ENCODE data around the gene SYNE3.
A peak's percentile ranks its signal among the peaks of the same experiment; 100 is the strongest.

The SYNE3 gene

DNA sequence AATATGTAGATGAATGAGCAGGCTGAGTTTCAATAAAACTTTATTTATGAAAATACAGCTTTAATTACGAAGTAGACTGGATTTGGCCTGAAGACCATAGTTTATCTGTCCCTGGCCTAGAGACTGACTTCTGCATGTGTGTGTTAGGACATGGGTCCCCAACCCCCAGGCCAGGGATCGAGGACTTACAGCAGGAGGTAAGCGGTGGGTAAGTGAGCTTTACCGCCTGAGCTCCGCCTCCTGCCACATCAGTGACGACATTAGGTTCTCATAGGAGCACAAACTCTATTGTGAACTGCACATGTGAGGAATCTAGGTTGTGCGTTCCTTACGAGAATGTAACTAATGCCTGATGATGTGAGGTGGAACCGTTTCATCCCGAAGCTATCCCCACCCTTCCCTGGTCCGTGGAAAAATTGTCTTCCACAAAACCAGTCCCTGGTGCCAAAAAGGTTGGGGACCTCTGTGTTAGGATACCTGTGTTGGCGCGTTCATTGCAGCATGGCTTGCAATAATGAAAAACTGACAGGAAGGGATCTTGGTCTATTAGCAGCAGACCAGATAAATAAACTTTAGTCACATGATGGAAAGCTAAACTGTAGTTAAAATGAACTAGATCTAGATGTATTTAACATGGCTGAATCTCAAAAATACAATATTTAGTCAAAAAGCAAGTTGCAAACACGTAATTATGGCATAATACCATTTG lies 22.5 kb upstream of the SYNE3 start:
- DNase-seq: no peak

DNA sequence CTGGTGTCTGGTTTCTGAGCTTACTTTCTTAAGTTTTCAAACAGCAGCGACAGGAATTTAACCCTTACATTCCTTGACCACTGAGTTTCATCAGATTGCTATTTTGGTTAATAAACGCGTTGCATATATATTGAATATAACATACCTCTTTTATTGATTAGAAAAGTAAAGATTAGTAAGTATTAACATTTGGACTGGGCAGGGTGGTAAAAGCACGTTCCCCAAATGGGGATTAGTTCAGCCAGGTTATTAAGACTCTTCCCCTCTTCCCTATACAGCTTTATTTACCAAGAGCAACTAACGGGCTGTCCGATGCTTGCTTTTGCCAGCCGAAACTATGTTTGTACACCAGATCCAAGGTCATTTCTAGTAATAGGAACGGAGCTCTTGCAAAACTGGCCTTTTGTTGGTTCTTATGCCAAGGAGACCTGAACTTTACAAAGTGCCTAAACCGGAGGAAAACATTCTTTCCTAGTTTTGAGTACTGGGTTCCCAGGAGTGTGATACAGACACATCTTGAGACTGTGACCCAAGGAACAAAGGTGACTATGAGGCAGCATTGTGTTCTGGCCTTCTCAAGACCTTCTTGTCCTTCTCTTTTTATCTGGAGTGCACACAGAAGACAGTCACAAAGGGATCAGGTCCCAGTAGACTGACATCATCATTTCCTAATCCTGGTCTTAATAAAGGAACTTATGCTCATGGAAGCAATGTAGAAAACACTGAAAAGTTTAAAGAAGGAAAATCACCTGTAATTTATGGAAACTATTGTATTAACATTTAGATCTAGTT lies 21.0 kb upstream of the SYNE3 start:
- DNase-seq: no peak

DNA sequence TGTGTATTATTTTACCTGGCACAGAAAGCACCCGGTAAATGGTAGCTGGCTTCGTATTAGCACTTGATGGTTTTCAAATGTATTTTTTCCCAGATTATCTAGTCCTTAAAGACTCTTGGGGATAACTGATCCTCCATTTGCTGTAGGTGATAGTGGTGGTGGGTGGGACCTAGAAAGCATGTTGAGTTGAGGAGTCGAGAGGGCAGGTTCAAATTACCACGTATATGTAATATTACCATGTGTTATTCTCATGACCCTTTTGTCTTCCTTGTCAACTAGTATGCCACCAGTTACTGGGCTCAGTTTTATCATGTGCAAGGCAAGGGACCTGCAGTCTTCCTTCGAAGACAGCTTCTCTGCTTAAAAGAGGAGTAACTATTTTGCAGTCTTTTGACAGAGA lies 20.2 kb upstream of the SYNE3 start:
- no peak for DNase-seq

DNA sequence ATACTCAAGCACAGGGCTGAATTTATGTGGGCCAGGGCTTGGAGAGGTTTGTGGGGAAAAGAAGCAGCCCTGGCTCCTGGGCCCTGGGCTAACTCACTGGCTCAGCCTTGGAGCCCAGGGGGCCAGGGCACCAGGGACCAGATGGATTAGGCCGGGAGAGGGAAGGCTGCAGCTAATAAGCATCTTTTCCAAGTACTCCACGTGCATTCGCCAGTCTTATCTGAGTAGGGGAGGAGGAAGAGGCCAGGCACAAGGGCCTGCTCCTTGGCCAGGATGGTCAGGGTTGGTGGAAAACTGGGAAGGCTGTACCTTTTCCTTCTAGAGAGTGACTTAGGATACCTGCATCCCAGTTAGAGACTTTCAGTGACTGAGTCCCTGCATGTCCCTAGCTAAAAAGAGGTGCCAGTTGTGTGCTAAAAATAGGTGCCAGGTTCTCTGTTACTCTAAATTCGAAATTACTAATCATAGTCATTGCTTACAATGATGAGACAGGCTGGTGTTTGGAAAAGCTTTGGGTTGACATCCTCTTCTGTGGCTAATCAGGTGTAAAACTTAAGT lies 19.7 kb upstream of the SYNE3 start:
- no peak for DNase-seq

DNA sequence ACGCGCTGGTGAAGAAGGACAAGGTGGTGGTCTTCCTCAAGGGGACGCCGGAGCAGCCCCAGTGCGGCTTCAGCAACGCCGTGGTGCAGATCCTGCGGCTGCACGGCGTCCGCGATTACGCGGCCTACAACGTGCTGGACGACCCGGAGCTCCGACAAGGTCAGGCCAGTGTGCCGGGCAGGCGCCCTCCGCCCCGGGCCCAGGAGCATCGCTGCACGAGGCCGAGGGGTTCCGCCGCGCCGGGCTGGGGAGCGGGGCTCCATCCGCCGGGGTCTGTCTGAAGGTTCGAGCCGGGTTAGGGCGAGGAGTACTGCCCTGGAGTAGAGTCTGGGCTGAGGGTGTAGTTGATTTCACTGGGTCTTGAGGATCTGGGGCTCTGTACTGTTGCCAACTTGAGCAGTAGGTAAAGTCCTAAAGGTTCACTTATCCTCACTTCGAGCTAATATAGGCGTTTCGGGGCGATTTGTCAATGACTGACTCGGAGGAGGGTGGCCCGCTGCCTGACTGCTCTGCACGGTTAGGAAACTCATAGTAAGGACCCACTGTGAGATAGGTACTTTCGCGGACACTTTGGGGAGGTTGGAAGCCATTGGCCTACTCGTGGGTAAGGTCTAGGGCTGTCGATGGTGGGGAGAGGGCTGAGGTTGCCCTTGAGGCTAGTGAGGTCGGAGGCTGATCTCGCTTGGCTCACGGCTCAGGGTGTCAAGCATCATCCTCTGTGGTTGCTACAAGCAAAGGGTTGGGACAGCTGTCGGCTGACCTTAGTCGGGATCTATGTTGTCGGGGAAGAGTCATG lies 19.0 kb upstream of the SYNE3 start:
- no peak for DNase-seq

DNA sequence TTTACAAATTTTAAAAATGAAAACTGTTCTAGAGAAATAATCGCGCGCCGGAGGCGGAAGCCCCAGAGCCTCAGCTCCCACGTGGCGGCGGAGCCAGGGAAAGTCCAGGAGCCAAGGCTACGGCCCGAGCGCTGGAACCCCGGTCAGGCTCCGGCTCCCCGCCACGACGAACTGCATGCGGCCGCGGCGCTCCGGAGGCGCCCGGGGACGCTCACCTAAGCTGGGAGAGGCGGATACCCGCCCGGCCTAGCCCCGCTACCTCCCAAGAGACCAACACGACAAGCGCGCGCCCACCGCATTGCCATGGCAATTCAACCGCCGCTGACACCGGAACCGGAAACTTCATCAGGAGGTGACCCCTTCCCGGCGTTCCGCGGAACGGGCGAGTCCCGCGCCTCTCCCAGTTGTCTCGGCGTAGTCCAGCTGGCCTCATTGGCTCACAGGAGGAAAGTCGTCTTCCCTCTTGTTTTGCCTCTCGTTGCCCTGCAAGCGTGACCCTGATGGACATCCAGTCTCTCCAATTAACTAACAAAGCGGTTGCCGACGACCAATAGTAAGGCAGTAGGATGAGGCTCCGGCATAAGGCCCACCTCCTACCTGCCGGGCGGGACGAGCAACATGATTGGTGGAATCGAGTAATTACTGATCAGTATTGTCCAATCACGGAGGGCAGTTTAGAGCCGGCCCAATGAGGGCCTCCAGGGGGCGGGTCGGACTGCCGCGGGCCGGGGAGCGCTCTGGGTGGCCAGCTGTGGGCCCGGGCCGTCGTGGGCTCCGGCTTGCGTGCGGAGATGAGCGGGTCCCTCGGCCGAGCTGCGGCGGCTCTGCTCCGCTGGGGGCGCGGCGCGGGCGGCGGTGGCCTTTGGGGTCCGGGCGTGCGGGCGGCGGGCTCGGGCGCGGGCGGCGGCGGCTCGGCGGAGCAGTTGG lies 18.1 kb upstream of the SYNE3 start, which contains the start of gene GLRX5:
Gene GLRX5 (plus strand): TSS at position 752 of the 927 bp plus-strand sequence. CDS start 40 bp downstream, at position 792.
- DNase-seq: peak; percentile 97

DNA sequence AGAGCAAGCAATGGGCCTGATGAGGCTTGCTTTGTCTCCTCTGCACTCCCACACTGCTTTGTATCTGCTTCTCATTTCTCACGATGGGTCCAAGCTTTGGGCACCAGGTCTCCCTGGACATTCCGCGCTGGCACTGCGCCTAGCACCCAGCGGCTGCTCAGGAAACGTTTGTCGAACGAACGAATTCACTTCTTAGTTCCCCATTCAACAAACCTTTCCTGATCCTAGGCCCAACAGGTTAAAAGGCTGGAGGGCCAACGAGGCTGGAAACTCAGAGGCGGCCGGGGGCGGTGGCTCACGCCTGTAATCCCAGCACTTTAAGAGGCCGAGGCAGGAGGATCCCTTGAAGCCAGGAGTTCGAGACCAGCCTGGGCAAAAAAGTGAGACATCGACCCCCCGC lies 17.4 kb upstream of the SYNE3 start:
- peak; percentile 37 for DNase-seq

DNA sequence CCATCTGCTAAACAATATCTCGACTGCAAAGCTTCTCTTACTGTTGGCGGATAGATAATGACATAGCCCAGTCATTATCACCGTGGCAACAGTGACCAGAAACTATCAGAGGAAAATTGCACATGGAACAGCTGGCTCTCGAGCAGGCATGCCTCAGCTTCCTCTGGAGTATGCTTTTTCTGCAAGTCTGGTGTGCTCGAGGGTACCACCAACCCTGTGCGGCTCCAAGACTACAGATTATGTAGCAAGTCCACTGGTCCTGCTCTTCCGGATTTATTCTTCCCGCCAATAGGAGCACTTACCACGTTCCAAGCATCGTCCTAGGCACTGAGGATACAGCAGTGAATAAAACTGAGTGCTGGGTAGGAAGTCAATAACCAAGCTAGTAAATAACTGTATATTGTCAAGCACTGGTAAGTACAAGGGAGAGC lies 17.0 kb upstream of the SYNE3 start:
- DNase-seq: peak; percentile 38

DNA sequence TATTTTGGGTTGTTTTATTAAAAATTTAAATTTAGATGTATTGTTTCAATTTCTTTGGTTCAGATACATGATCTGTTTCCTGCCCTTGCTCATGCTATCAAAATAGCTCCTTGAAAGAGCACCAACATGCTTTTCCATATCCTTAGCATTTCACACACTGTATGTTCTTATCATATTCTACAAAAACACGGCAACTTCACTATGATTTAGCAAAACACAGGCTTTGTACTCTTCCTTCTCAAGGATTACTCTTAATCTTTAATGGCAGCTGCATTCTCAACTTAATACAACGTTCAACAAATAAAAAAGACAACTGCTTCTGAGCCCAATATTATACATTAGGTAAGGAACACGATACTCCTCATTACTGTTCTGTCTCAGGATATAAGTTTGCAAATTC lies 15.5 kb upstream of the SYNE3 start:
- no peak for DNase-seq

DNA sequence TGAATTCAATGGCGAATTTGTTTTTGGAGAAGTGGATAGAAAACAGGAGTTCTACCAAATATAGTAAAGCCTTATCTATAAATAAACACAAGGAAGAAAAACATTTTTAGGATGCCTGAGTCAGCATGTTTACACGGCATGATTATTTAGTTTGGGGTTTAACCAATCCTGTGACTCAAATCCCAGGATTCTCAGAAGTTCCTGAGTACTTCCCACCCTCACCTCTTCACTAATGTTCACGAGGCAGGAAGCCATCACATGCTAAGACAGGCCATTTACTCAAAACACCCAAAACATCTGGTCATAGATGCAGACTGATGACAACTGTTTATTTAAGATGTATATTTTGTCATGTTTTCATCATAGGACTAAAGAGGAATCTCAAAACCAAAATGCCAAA lies 15.0 kb upstream of the SYNE3 start:
- peak; percentile 16 for DNase-seq

DNA sequence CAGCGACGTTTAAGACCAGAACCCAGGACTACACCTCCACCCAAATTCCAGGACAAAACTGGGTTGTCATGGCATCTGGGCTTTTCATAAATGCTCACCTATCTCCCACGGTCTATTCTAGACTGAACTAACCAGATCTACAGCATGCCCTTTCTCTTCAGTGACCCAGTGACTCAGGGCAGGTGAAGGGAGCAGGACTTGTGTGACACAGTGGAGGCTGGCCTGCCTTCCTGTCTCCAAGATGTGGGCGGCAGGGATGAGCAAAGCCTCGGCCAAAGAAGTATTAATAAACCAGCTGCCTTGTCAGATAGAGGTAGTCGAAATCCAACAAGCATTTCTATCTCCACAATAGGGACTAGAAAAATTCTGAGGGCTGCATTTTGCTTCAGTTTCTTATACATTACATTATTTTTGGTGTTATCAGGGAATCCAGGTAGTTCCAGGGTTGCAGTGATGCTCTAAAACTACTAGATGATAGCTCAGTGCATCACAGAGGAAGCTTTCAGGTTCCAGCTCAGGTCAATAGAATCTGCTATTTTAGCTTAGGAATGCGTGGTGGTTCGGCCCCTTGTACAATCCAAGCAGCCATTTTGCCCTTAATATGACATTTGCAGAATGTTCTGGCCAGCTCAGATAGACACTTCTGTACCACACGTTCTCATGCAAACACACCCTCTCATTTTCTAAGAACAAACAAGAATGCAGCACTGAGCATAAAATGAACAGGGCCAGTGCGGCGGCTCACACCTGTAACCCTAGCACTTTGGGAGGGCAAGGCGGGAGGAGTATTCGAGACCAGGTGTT lies 14.2 kb upstream of the SYNE3 start:
- peak; percentile 25 for DNase-seq

DNA sequence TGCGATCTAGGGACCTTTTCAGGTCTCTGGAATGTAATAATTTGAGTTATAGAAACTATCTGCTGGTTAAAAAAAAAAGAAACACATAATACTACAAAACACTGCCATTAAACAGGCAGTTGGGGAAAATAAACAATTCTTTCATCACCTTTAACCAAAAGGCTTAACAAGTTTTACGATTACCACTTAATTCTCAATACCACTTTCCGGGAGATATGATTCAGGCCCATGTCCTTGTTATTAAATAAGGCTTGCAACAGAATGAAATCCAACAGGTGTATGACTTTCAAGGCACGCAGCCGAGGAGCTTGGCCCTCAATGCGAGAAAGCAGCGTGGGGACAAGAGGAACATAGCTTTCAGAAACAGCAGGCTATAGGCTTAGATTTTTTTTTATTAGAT lies 12.8 kb upstream of the SYNE3 start:
- peak; percentile 18 for DNase-seq

DNA sequence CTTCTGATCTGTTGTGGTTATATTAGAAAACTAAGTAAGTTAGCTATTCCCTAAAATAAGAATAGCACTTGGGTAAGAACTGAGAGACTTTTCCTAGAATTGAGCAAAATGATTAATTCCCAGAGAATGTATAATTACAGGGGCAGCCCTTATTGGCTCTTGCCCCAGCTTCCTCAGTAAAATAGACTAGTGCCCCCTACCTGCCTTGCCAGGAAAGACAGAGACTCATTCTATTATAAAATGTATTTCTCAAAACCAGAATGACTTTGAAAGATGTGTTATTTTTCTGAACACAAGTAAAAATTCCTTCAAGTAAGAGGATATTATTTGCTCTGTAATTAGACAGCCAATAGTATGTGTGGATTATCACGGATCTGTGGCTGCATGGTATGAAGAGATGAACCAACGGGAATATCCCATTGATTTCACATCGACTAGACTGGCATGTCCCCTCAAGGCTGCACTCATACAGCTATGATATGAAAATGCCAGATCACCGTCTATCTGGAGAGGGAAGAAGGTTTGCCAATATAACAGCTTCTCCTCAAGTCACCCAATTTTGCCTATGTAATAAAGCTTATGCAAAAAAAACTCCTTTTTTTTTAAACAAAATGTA lies 11.0 kb upstream of the SYNE3 start:
- peak; percentile 71 for DNase-seq

DNA sequence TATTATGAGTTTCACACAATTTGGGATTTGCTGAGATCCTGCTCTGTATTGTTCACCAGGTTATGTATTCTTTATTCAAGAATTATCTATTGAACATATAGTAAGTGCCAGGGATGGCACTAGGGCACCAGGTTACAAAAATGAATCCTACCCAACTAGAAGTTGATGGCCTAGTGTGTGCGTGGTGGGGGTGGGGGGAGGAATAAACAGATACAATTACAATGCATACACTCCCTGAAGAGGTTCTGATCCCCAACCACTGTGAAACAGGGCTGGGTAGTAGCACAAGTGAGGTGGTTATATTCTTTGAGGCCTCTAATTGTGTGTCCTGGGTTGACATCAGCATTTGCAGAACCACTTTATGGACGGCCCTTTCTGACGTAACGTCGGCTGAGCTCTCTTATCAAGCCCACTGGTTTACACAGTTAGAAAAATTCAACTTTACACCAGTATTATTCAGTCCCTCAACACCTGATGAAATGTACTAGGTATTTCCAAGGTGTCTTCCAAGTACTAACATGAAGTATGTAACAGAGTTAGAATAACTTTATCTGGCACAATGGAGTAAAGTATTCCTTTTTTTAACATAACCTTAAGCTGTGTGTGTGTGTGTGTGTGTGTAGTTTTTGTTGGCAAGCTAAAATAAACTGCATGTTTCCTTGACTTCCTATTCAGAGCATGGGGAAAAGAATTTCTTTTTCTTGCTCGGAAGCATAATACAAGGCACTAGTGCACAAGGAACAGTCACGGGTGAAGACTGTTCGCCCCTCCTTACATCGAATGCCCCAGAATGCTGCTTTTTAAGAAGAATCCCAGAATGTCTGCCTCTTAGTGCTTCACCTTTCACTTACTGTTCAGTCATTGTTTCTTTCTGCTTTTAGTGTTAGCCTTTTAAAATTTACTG lies 10.3 kb upstream of the SYNE3 start:
- no peak for DNase-seq

DNA sequence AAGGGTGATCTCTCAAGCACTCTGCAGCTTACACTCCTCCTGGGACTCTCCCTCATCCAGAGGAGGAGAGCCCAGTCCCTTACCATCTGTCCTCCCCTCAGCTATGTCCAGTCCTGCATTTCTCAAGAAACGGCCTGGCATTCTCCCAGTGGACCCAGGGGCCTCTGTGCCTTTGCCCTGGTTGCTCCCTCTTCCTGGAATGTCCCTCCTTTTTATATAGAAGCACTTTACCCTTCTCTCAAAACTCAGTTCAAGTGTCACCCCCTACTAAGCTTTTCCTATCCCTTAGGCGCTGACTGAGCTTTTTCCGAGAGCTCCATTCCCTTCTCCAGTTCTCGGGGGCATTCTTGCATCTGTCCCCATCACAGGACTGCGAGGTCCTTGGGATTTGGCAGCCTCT lies 9.5 kb upstream of the SYNE3 start:
- DNase-seq: peak; percentile 13

DNA sequence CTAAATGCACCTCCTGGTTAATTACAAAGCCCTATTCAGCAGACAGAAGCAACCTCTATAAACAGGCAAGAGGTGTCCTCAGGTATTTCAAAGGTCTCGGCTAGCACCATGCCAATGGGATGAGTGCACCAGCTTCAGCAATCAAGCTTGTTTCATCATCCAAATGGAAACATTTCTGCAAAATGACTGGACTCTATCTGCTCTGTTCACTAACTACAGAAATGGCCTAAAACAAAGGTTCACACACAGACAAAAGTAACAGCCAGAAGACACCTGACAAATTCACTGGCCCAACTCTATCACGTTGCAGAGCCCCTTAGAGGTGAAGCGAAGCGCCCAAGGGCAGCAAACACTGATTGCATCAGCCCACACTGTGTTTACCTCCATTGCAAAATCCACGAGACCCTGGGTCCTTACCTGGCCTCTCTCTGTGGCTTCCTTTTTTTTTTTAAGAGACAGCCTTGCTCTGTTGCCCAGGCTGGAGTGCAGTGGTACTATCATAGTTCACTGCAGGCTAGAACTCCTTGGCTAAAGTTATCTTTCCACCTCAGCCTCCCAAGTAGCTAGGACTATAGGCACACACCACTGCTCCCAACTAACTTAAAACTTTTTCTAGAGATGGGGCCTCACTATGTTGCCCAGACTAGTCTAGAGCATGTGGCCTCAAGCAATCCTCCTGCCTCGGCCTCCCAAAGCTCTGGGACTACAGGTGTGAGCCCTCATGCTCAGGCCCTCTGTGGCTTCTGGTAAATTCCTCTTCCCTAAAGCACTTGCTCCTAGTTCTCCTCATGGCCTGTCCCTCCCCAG lies 8.5 kb upstream of the SYNE3 start:
- peak; percentile 22 for DNase-seq

DNA sequence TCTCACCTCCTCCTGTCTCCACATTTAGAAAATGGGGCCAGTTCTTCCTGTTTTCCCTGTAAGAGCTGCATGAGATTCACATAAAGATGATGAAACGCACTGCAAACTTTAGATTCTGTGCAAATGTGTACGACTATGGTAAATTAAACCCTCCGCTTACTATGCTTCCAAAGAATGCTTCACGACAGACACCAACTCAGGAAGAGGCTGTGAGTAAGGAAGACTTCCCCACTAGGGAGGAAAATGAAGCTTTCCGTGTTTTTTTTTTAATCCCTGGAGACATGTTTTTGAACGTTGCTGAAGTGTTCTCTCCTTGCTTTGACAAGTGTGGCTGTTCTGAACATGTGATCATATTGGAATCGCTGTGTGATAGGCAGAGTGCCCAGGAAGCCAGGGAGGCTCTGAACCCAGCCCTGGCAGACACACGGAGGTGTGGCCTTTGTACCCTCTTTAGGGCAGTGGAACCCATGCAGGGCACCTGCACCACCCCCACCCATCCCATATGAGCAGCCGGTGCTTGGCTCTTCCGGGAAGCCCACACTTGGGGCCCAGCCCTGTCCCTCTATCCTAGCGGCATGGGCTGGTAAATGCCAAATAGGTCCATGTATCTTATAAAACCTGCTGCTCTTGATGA lies 7.5 kb upstream of the SYNE3 start:
- peak; percentile 45 for DNase-seq

Data from stimulated activated CD8-positive, alpha-beta memory T cell treated with anti-CD3 and anti-CD28 coated beads, Interleukin-4, amount 100 ng/mL, for 48 hours (primary cell).